HFF-Myc (cell line): Measurements from ENCODE around the gene ZC3H12A.

Source experiments
- DNase-seq: peaks from one replicate; pipeline ENCODE4 v3.0.0-alpha.2; 2011; ENCODE audit warnings: low read depth; ENCODE audit errors: extremely low read depth
- H3K4me3 ChIP-seq: replicated peaks from 2 replicates; pipeline ENCODE4 v1.5.1; 2011; ENCODE audit warnings: low read depth, mild to moderate bottlenecking, control low read depth, low read length
- TF ChIP-seq, protein P1 (sequence below): IDR thresholded peaks from 2 replicates; pipeline ENCODE4 v1.5.1; 2012; ENCODE audit warnings: mild to moderate bottlenecking, low read depth, low read length, control low read depth; ENCODE audit errors: missing control alignments

The ZC3H12A gene

DNA sequence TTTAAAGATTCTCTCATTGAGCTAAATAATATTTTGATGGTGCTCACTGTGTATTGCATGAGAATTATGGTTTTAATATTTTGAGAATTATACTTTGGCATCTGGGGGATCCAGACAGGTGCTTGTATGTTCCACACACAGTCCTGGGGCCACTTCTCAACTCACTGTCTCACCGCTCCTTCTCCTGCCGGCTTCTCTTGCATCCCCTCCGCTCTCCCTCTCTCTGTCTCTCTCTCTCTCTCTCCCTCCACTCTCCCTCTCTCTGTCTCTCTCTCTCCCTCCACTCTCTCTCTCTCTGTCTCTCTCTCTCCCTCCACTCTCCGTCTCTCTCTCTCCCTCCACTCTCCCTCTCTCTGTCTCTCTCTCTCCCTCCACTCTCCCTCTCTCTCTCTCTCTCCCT is 32.2 kb upstream of the ZC3H12A start:
- H3K4me3 ChIP-seq: no peak overlapping the region
- DNase-seq: no peak
- TF ChIP-seq, protein P1, sequence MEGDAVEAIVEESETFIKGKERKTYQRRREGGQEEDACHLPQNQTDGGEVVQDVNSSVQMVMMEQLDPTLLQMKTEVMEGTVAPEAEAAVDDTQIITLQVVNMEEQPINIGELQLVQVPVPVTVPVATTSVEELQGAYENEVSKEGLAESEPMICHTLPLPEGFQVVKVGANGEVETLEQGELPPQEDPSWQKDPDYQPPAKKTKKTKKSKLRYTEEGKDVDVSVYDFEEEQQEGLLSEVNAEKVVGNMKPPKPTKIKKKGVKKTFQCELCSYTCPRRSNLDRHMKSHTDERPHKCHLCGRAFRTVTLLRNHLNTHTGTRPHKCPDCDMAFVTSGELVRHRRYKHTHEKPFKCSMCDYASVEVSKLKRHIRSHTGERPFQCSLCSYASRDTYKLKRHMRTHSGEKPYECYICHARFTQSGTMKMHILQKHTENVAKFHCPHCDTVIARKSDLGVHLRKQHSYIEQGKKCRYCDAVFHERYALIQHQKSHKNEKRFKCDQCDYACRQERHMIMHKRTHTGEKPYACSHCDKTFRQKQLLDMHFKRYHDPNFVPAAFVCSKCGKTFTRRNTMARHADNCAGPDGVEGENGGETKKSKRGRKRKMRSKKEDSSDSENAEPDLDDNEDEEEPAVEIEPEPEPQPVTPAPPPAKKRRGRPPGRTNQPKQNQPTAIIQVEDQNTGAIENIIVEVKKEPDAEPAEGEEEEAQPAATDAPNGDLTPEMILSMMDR: no peak

DNA sequence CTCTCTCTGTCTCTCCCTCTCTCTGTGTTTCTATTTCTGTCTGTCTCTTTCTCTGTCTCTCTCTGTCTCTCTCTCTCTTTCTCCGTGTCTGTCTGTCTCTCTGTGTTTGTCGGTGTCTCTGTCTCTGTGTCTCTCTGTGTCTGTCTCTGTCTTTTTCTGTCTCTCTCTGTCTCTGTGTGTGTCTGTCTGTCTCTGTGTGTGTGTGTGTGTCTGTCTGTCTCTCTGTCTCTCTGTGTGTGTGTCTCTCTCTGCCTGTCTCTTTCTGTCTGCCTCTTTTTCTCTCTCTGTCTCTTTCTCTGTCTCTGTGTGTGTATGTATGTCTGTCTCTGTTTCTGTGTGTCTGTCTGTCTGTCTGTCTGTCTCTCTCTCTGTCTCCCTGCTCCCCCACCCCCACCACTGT is 31.7 kb upstream of the ZC3H12A start:
- no peak for DNase-seq
- TF ChIP-seq, protein P1: no peak
- H3K4me3 ChIP-seq: no peak overlapping the region

DNA sequence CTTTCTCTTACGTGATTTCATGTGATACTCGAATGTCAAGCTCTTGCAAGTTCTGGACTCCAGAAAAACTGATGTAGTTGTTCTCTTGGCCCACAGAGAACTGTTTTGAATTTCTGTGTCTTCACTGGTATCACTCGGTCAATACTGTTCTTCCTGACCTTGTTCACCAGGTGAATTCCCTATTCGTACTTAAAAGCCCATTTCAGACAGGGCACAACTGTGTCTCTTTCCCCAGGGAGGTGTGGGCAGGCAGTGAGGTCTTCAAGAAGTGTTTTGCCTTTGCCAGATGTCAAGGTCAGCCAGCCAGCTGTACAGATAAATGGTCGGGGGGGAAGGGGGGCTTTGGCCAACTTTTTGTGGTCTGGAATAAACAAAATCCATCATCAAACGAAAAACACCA is 27.5 kb upstream of the ZC3H12A start:
- TF ChIP-seq, protein P1: no peak
- no peak overlapping the region for H3K4me3 ChIP-seq
- no peak for DNase-seq

DNA sequence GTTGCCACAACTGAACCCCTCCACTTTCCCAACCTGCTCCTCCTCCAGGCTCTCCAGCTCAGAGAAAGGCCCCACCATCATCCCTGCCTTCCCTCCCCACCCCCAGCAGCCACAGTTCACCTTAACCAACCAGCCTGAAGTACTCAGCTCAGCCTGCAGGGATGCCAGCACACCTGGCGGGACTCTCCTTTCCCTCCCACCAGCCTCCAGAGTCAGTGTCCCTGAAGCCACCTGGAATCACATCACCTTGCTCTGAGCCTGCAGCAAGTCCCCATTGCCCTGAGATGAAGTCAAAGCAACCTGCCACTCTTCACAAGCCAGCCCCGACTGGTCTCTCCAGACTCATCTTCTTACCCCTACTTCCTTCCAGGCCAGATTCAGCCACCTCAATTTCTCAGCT is 26.2 kb upstream of the ZC3H12A start:
- DNase-seq: no peak
- TF ChIP-seq, protein P1: no peak
- H3K4me3 ChIP-seq: no peak overlapping the region

DNA sequence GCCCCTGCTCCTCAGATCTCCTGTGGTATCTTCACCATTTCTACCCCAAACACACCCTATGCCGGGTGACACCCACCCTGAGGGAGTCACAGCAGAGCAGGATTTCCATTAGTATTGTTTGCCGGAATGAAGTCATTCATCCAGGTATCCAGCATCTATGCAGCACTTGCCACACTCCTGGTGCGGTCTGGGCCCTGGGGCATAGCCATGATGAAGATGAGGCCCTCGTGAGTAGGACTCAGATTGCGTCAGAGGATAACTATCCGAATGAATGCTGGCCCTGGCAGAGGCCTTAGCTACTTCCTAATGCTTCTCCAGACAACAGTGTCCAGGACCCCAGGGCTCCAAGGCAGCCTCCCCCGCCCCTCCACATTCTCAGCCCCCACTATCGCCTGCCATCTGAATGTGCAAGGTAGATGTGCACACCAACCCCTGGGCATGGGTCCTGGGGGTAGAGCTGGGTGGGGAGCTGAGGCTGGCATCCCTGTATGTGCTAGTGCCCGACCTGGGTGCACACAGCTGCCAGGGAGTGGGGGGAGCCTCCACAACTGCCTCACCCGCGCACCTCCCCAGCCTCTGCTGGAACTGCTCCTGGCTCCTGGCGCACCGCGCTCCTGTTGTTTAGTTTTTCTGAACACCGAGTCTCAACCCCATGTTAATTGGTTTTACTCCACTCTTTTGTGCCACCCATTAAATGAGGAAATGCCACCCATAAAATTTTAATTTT is 25.5 kb upstream of the ZC3H12A start:
- no peak overlapping the region for H3K4me3 ChIP-seq
- TF ChIP-seq, protein P1: no peak
- no peak for DNase-seq

DNA sequence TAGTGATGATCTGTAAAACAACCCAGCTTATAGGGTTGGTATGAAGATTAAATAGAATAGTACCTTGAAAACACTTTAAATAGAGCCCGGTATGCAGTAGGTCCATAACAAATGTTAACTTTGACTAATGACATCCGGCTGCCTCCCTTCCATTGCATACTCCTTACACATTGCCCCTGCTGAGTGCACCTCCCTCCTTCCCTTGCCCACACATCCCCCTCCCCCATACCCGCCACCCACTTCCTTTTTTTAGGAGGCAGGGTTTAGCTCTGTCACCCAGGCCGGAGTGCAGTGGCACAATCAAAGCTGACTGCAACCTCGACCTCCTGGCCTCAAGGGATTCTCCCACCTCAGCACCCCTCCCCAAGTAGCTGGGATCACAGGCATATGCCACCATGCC is 24.4 kb upstream of the ZC3H12A start:
- H3K4me3 ChIP-seq: no peak overlapping the region
- DNase-seq: no peak
- TF ChIP-seq, protein P1: no peak

DNA sequence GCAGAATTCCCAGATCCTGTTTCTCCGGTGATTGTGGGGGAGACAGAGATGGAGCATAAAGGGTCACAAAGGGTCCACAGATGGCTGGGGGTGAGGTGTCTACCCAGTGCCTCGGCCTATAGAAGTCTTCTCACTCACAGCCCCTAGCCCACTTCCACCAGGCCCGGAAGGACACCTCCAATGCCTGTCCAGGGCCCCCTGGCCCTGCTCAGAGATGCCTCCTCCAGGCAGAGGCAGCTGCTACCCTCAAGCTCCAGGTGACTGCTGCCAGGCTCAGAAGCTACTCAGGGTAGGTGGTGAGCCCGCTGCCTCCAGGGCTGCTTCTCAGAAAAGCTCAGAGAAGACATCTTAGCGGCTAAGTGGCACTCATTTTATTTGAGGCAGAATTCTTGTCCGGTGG is 22.0 kb upstream of the ZC3H12A start:
- H3K4me3 ChIP-seq: no peak overlapping the region

More for the DNA sequence above, 22.0 kb upstream of the ZC3H12A start:
- TF ChIP-seq, protein P1: no peak
- DNase-seq: no peak
